Measurements from ENCODE around the gene HGF. TPM values are rescaled to one million over a fixed set of nuclear protein-coding genes. Genes with fewer than 3 reads are reported as not detected.

Gene HGF
- total RNA-seq, 4 donors from 2014 or later: 1.2 to 2.2 (median 1.8) TPM

GRCh38 chr7:81707966-81708365 lies 61.9 kb downstream of the HGF start:
- no peak for TF ChIP-seq POLR2A (IDR thresholded peaks at IDR 0.05)
- TF ChIP-seq CTCF (IDR thresholded peaks at IDR 0.05): no peak
- TF ChIP-seq EP300 (IDR thresholded peaks at IDR 0.05; ENCODE audit: low read depth): no peak
- no peak for TF ChIP-seq POLR2AphosphoS5 (IDR thresholded peaks at IDR 0.05)
- no peaks in the 10 kb centered on the region for H3K9me3 ChIP-seq
- no peaks in the 10 kb centered on the region for H3K36me3 ChIP-seq
- no peak for DNase-seq
- in situ Hi-C loops (cut with MboI; ENCODE audit: low pct_ligation_motif_present in 1 of 4, low pct_unique_long_range_greater_than_20kb in 1 of 4, low sequenced_read_pairs in 3 of 4) (no loop called here), intact Hi-C loops (cut with DNase I; ENCODE audit: low total_unique reads) (no loop called here)
- no peaks in the 10 kb centered on the region for H3K27me3 ChIP-seq
- H3K27ac ChIP-seq: no peak overlapping the region
- no peaks in the 10 kb centered on the region for H3K4me1 ChIP-seq
- H3K4me3 ChIP-seq: no peak overlapping the region

GRCh38 chr7:81707196-81707595 lies 62.7 kb downstream of the HGF start:
- 78 to 88% methylated on average over 4 of the region's 4 CpGs for WGBS, 2 donors (ENCODE audit: low coverage in 1 of 2)
- intact Hi-C loops (cut with DNase I; ENCODE audit: low total_unique reads): no loop called here
- TF ChIP-seq POLR2A (IDR thresholded peaks at IDR 0.05) (no peak), CTCF (IDR thresholded peaks at IDR 0.05) (no peak), EP300 (IDR thresholded peaks at IDR 0.05; ENCODE audit: low read depth) (no peak), POLR2AphosphoS5 (IDR thresholded peaks at IDR 0.05) (no peak)
- Histone ChIP-seq H3K4me3 (no peak overlapping the region), H3K4me1 (no peaks in the 10 kb centered on the region), H3K9me3 (no peaks in the 10 kb centered on the region), H3K27ac (no peak overlapping the region), H3K36me3 (no peaks in the 10 kb centered on the region), H3K27me3 (no peaks in the 10 kb centered on the region)
- in situ Hi-C loops (cut with MboI; ENCODE audit: low pct_ligation_motif_present in 1 of 4, low pct_unique_long_range_greater_than_20kb in 1 of 4, low sequenced_read_pairs in 3 of 4): no loop called here
- no peak for DNase-seq

- Histone ChIP-seq H3K4me1 (no peaks in the 10 kb centered on the region), H3K36me3 (no peaks in the 10 kb centered on the region), H3K27me3 (no peaks in the 10 kb centered on the region), H3K4me3 (no peak overlapping the region), H3K9me3 (no peaks in the 10 kb centered on the region), H3K27ac (no peak overlapping the region)
- in situ Hi-C loops (cut with MboI; ENCODE audit: low pct_ligation_motif_present in 1 of 4, low pct_unique_long_range_greater_than_20kb in 1 of 4, low sequenced_read_pairs in 3 of 4) (no loop called here), intact Hi-C loops (cut with DNase I; ENCODE audit: low total_unique reads) (no loop called here)
- TF ChIP-seq EP300 (IDR thresholded peaks at IDR 0.05; ENCODE audit: low read depth) (no peak), POLR2A (IDR thresholded peaks at IDR 0.05) (no peak), CTCF (IDR thresholded peaks at IDR 0.05) (no peak), POLR2AphosphoS5 (IDR thresholded peaks at IDR 0.05) (no peak)
- 52 to 64% methylated on average over 2 of the region's 2 CpGs for WGBS, 2 donors (ENCODE audit: low coverage in 1 of 2)
- DNase-seq: no peak
Observed at GRCh38 chr7:81705206-81705605, 64.6 kb downstream of the HGF start.

GRCh38 chr7:81704595-81704994 lies 65.3 kb downstream of the HGF start:
- in situ Hi-C loops (cut with MboI; ENCODE audit: low pct_ligation_motif_present in 1 of 4, low pct_unique_long_range_greater_than_20kb in 1 of 4, low sequenced_read_pairs in 3 of 4): no loop called here
- no peak for DNase-seq
- no peak overlapping the region for H3K27ac ChIP-seq
- no peak for TF ChIP-seq POLR2AphosphoS5 (IDR thresholded peaks at IDR 0.05)
- TF ChIP-seq CTCF (IDR thresholded peaks at IDR 0.05): no peak
- TF ChIP-seq POLR2A (IDR thresholded peaks at IDR 0.05): no peak
- no peak for TF ChIP-seq EP300 (IDR thresholded peaks at IDR 0.05; ENCODE audit: low read depth)
- 17 to 33% methylated on average over 3 of the region's 3 CpGs for whole genome bisulfite sequencing, 2 donors (ENCODE audit: low coverage in 1 of 2)
- intact Hi-C loops (cut with DNase I; ENCODE audit: low total_unique reads): no loop called here
- H3K27me3 ChIP-seq: no peaks in the 10 kb centered on the region
- H3K4me1 ChIP-seq: no peaks in the 10 kb centered on the region
- H3K4me3 ChIP-seq: no peak overlapping the region
- no peaks in the 10 kb centered on the region for H3K36me3 ChIP-seq
- no peaks in the 10 kb centered on the region for H3K9me3 ChIP-seq
